ENCODE results near the gene PPIL3.
"Not testable (repeated sequence)": the region's sequence is repeated elsewhere in the genome, so short reads cannot be mapped to it uniquely, and the experiment has no call there.

PPIL3 gene

DNA sequence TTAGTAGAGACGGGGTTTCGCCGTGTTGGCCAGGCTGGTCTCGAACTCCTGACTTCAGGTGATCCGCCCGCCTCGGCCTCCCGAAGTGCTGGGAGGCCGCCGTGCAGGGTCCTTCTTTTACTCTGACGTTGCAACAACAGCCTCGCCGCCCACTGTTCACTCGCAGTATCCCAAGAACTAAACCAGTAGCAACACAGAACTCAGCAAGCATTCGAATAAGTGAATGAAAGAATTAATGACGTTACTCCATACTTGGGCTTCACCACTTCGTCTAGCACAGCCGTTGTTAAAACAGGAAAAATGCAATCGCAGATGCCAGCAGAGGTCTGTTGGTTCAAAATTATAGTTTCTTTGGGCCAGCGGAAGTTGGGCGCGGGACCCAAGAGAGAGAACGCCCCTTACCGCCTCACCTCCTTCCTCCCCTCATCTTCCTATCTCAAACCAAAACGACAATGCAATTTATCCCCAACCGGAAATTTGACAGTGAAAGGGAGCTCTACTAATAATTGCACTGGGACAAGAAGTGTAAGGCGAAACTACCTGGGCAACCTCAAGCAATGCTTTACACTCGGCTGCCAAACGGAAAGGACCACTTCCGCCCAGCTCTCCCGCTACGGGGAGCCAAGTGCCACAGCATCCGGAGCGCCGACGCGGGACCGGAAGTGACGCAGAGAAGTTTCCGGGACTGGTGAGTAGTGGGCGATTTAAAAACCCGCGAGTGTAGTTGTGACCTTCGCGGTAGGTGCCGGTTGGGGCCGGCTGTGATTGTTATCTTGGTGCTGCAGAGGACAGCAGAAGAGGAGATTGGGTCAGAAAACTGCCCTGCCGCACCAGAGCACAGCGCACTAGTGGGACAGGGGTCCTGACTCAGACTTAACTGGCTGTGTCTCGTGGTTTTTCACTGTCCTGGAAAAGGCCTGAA, at the start of gene PPIL3, which contains the start of gene NIF3L1:
TSS of gene PPIL3 (minus strand) at position 374 of the 922 bp plus-strand sequence. CDS start 1,462 bp downstream, outside the sequence.
TSS of gene NIF3L1 (plus strand) at position 668 of the 922 bp plus-strand sequence. CDS start 2,573 bp downstream, outside the sequence.
- in situ Hi-C loops (cut with HindIII; ENCODE audit: low pct_ligation_motif_present, low pct_unique_long_range_greater_than_20kb, low sequenced_read_pairs) = no loop called here
- peak; percentile 99 for DNase-seq

DNA sequence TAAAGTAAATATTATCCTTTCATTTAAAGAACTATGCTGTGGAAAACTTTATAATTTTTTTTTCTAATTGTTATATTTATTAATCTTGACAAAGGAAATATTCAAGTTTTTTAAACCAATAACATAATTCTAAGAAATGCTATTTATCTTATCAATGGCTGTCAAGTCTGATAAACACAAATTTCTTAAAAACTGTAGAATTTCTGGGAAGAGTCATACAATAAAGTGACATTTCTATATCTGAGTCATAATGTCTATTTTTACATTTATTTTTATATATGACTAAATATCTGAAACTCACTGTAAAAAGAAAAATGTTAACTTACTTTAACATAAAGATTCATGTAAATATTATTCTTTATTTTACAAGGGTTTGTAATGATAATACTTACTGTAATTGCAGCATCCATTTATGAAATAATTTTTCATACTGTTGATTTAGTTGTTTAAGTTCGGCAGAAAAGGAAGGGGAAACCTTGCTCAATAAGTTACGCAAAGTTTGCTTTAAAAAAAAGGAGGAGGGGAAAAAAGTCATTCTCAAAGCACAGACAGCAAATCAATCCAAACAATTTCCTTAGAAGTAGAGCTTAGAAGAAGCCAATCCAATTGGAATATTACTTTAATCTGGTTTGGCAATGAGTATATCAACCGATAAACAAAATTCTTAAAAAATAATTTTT, 42.2 kb upstream of the PPIL3 start:
- no peak for DNase-seq
- in situ Hi-C loops (cut with HindIII; ENCODE audit: low pct_ligation_motif_present, low pct_unique_long_range_greater_than_20kb, low sequenced_read_pairs) = no loop called here

DNA sequence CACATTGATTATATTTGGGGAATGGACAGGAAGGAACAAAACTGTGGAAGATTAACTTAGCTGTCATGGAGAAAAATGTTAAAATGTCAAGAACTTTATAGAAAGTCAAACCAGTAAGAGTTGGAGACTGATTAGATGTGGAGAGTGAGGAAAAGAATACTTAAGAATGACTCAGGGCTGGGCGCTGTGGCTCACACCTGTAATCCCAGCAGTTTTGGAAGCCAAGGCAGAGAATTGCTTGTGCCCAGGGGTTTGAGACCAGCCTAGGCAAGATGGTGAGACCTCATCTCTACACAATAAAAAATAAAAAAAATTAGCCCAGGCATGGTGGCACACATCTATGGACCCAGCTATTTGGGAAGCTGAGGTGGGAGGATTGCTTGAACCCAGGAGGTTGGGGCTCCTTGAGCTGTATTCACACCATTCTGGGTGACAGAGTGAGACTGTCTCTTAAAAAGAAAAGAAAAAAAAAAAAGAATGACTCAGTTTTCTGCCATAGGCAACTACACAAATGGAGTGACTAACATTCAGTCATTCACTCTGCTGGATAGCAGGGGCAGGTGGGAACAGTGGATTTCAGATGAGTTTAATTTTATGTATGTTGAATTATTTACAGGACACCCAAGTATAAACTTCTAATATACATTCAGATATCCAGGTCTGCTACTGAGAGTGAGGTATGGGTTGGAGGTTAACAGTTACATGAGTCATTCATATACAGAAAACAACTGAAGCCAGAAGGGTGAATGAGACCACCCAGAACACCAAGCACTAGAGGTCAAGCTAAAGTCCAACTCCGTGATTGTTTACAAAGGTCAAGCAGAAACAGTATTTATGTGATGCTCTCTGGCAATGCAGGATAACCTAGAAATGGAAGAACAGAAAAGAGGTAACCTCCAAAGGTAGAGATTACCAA, 40.7 kb upstream of the PPIL3 start:
- in situ Hi-C loops (cut with HindIII; ENCODE audit: low pct_ligation_motif_present, low pct_unique_long_range_greater_than_20kb, low sequenced_read_pairs) = no loop called here
- peak; percentile 28 for DNase-seq

DNA sequence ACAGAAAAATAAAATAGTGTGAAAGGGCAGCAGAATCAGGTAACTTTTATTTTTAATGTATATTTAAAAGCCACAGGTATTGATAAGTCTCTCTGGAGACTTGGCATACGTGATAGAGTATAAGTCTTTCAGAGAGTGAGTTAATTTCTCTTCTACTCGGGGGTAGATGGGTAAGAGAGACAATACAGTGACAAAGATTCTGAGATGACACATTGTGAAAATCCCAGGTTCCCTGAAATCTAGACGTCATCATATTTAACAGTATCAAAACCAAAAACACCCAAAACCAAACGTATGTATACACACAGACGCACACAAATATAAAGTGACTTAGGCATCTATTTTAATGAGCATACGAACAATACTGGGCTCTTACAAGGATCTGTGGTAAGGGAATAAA, 33.6 kb upstream of the PPIL3 start:
- DNase-seq = no peak
- in situ Hi-C loops (cut with HindIII; ENCODE audit: low pct_ligation_motif_present, low pct_unique_long_range_greater_than_20kb, low sequenced_read_pairs) = no loop called here

DNA sequence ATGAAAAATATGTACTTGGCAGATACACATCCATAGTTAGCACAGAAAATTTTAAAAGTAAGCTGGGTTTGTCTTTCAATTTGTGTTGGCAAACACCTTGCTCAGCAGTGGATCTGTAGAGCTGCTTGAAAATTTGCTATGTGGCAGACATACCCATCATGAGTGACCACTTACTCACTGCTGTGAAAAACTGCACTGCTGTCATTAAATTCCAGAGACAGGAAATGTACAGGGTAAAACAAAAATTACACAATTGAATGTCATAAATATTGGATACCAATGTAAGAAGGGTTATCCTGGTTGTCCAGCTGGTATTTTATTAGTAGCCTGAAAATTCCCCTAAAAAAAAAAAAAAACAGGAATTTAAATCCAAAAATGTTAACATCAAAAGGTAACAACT, 24.8 kb upstream of the PPIL3 start:
- in situ Hi-C loops (cut with HindIII; ENCODE audit: low pct_ligation_motif_present, low pct_unique_long_range_greater_than_20kb, low sequenced_read_pairs) = no loop called here

DNA sequence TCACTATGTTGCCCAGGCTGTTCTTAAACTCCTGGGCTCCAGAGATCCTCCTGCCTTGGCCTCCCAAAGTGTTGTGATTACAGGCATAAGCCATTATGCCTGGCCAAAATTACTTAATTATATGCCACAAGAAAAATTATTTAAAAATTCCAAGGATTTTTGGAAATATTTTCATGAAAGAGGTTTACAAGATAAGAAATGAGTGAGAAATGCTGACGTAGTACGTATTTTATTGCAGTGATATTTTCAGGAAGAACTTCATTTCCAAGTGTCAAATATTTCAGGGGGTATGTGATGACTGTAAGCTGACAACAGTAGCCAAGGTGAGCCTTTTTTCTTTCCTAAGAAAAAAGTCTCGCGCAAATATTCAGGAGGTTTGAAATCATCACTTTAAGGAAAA, 21.1 kb upstream of the PPIL3 start:
- in situ Hi-C loops (cut with HindIII; ENCODE audit: low pct_ligation_motif_present, low pct_unique_long_range_greater_than_20kb, low sequenced_read_pairs) = loop anchor here (10.0 kb wide), 1 partner anchor 275 kb away; the partner anchor contains the start of gene CASP10
- no peak for DNase-seq

More for the DNA sequence above, 24.8 kb upstream of the PPIL3 start:
- no peak for DNase-seq

DNA sequence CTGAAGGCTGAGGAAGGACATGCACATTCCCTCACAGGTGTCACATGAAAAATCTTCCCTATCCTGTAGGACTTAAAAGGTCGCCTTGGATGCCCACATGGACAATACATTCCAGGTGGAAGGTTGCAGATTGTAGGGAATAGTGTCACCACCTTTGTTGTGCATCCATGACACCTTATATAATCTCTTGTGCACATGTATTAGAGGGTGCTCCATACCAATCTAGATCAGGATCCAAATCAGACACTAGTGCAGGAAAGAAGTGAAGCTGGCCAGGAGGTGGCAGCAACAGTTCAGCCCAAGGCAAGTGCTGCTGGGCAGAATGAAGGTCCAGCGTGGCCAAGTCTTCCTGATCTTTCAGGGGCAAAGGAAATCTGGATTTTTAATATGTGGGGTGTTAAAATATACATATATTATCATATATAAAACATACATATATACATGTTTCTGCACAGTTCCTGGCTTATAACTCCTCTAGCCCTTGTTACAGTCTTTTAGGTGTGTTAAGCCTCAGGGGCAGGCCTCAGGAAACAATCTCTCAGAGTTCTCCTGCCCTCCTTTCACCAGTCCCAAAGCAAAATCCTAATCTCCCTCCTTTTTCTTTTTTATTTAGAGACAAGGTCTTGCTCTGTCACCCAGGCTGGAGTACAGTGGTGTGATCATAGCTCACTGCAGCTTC, 16.9 kb upstream of the PPIL3 start:
- in situ Hi-C loops (cut with HindIII; ENCODE audit: low pct_ligation_motif_present, low pct_unique_long_range_greater_than_20kb, low sequenced_read_pairs) = loop anchor here (10.0 kb wide), 1 partner anchor 279 kb away; the partner anchor contains the start of gene CASP10
- DNase-seq = peak; percentile 81

DNA sequence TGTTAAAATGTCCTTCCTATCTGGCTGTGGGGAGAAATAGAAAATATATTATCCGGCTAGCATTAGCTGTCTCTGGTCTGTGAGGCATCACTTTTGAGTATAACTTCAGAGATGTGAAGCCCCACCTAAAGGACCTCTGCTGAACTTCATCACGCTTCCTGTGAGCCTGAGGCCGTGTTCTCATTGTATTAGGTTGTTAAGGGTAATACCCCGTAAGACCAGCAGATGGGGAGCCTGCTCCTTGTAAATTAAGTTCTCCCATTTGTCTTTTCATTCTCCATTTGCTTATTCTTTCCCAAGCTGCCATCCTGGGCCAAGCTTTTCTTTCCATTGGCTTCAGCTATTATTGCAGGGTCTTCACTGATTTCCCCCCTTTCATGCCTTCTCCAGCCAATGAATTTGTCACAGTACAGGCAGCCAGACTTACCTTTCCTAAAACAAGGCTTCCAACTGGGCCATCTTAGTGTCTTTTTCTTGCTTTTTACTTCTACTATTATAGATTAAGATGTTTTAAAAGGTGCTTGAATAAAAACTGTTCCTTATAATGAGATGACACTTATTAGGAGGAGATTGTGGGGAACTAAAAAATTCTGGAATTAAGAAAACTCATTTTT, 12.7 kb upstream of the PPIL3 start:
- DNase-seq = peak; percentile 94
- in situ Hi-C loops (cut with HindIII; ENCODE audit: low pct_ligation_motif_present, low pct_unique_long_range_greater_than_20kb, low sequenced_read_pairs) = loop anchor here (10.0 kb wide), 1 partner anchor 283 kb away; the partner anchor contains the start of gene CASP10

DNA sequence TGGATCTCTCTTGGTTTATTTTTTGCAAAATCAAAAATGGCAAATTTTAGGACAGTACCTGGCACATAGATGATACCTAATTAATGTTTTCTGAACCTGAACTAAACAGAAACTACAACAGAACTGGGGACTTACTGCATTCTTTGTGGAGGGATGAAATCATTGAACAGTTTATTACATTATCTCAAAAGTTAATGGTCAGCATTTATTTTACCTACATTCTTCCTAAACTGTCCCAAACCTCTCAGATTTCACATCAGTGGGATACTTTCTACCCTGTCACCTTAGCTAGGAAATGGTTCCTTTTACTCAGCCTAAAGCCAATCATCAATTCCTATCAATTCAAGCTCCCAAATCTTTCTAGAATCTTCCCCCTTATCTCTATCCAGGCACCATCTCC, 10.6 kb upstream of the PPIL3 start:
- in situ Hi-C loops (cut with HindIII; ENCODE audit: low pct_ligation_motif_present, low pct_unique_long_range_greater_than_20kb, low sequenced_read_pairs) = no loop called here
- DNase-seq = no peak

DNA sequence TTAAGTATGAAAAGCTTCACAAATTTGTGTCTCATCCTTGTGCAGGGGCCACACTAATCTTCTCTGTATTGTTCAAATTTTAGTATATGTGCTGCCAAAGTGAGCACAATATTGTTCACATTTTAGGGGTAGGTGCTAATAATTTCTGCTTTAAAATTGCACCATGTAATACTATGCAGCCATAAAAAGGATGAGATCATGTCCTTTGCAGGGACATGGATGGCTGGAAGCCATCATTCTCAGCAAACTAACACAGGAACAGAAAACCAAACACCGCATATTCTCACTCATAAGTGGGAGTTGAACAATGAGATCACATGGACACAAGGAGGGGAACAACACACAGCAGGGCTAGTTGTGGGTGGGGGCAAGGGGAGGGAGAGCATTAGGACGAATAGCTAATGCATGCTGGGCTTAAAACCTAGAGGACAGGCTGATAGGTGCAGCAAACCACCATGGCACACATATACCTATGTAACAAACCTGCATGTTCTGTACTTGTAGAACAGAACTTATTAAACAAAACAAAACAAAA, 7.1 kb downstream of the PPIL3 start:
- in situ Hi-C loops (cut with HindIII; ENCODE audit: low pct_ligation_motif_present, low pct_unique_long_range_greater_than_20kb, low sequenced_read_pairs); DNase-seq: not testable (repeated sequence)

DNA sequence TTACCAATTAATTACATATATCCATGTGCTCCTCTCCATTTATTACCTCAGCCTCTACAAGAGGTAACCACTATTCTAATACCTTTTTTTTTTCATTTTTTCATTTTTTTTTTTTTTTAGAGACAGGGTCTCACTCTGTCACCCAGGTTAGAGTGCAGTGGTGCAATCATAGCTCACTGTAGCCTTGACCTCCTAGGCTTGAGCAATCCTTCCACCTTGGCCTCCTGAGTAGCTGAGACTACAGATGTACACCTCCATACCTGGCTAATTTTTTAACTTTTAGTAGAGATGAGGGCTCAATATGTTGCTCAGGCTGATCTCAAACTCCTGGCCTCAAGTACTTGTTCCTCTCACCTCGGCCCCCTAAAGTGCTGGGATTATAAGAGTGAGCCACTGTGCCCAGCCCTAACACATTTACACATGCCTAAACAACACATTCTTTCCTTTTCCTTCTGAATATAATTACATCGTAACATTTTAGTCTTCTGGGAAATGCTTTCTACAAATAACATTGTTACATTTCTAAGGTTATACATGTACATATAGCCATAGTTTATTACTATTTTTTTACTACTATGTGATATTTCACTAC, 10.5 kb downstream of the PPIL3 start:
- DNase-seq = no peak
- in situ Hi-C loops (cut with HindIII; ENCODE audit: low pct_ligation_motif_present, low pct_unique_long_range_greater_than_20kb, low sequenced_read_pairs) = no loop called here

DNA sequence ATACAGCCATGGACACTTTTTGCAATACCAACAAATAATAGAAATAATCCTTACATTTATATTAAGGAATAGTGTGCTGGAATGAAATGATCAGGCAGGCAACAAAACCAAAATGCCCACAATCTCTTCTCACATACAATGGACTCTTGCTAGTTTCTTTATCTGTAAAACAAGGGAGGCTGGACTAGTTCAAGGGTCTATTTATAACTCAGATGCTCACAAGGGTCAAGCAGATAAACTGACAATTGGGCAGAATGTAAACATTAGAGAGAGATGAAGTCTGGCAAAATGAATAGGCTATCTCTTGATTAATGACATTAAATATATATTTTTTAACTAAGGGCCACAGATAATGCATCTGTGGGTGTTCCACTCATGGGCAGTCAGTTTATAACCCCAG, 11.4 kb downstream of the PPIL3 start:
- in situ Hi-C loops (cut with HindIII; ENCODE audit: low pct_ligation_motif_present, low pct_unique_long_range_greater_than_20kb, low sequenced_read_pairs) = no loop called here
- DNase-seq = no peak

DNA sequence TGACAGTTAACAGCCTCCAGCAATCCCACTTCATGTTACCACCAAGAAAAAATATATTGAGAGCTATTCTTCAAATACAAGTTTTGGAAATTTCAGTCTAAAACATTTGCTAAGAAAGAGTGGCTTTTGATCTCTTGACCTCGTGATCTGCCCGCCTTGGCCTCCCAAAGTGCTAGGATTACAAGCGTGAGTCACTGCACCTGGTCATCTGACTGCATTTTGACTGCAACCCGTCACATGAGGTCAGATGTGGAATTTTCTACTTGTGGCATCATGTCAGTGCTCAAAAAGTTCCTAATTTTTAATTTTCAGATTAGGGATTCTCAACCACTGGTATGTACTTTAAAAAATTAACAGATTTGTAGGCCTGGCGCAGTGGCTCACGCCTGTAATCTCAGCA, 15.3 kb downstream of the PPIL3 start:
- no peak for DNase-seq
- in situ Hi-C loops (cut with HindIII; ENCODE audit: low pct_ligation_motif_present, low pct_unique_long_range_greater_than_20kb, low sequenced_read_pairs) = no loop called here

DNA sequence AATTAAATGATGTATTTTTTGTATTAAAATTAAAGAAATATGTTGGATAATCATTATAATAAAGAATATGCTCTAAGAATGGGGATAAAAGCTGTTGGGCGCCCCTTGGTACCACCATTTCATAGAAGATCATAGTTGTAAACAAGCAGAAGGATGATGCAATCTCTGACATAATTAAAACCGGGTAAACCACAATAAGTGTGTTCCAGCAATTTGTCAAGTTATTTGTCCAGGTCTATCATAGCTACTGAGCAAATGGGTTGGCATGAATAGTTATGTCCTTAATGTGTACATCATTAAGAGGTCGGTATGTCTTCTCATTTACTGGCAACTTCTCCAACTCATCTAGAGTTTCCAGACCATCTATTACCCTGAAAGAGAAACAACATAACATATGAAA, 17.7 kb downstream of the PPIL3 start:
- DNase-seq = no peak

DNA sequence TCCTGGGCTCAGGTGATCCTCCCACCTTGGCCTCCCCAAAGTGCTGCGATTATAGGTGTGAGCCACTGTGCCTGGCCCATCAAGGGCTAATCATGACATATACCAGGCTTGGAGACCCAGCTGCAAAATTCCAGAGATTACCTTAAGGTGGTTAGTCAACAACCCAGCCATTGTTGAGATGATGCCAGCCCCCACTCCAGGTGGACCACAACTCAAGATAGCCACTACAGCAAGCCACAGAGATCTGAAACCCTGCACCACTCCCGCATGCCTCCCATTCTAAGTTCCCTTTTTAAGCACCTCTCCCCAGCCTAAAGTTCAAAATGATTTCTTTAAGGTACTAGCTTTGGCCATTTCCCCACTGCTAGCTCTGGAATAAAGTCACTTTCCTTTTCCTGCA, 19.9 kb downstream of the PPIL3 start:
- in situ Hi-C loops (cut with HindIII; ENCODE audit: low pct_ligation_motif_present, low pct_unique_long_range_greater_than_20kb, low sequenced_read_pairs) = no loop called here

More for the DNA sequence above, 17.7 kb downstream of the PPIL3 start:
- in situ Hi-C loops (cut with HindIII; ENCODE audit: low pct_ligation_motif_present, low pct_unique_long_range_greater_than_20kb, low sequenced_read_pairs) = no loop called here

DNA sequence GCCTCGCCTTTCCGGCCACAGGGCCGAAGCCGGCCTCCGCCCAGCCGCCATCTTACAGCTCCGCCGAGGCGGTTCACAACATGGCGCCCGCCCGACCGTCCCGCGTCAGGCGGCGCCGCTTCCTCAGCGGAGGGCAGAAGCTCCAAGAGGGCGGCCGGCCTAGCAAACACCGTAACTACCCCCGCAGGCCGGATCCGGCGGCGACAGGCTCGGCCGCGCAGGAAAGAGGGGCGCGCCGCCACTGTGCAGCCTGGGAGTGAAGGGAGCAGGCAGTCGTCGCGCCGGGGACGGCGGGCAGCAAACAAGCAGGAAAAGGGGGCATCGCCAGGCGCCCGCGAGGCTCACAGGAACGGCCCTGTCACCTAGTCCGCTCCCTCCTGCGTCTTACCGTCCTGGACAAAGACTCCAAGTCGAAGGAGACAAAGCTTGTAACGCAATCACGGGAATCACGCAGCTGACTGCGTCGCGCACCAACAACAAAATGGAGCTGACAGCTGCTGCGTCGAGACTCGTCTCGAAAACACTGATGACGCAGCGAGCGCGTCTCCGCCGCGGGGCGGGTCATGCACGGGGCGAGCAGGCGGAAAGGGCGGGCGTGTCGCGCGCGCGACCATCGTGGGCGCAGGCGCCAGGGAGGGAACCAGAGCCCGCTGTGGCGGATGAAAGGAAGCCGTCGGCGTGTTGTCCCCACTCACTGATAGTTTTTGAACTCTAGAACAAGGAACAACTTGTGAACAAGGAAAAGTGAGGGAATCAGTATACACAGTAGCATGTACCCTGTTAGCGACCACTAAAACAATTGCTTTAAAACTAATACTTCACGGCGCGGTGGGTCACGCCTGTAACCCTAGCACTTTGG, 24.5 kb downstream of the PPIL3 start, which contains the start of gene CLK1:
TSS of gene CLK1 (minus strand) at position 483 of the 859 bp plus-strand sequence. CDS start 2,796 bp downstream, outside the sequence.
- DNase-seq = peak; percentile 95
- in situ Hi-C loops (cut with HindIII; ENCODE audit: low pct_ligation_motif_present, low pct_unique_long_range_greater_than_20kb, low sequenced_read_pairs) = no loop called here

More for the DNA sequence above, 19.9 kb downstream of the PPIL3 start:
- no peak for DNase-seq
